Stimulated activated CD4-positive, alpha-beta T cell treated with anti-CD3 and anti-CD28 coated beads, TNF-alpha, amount 100 ng/mL, for 24 hours (primary cell): Measurements from ENCODE around the gene ALDH1A3.

Source experiments
- DNase-seq, 3 experiments: peaks; one replicate each; pipeline ENCODE4 v3.0.0-alpha.2; 2020; ENCODE audit warnings: low read depth in 3 of 3

ALDH1A3 gene

DNA sequence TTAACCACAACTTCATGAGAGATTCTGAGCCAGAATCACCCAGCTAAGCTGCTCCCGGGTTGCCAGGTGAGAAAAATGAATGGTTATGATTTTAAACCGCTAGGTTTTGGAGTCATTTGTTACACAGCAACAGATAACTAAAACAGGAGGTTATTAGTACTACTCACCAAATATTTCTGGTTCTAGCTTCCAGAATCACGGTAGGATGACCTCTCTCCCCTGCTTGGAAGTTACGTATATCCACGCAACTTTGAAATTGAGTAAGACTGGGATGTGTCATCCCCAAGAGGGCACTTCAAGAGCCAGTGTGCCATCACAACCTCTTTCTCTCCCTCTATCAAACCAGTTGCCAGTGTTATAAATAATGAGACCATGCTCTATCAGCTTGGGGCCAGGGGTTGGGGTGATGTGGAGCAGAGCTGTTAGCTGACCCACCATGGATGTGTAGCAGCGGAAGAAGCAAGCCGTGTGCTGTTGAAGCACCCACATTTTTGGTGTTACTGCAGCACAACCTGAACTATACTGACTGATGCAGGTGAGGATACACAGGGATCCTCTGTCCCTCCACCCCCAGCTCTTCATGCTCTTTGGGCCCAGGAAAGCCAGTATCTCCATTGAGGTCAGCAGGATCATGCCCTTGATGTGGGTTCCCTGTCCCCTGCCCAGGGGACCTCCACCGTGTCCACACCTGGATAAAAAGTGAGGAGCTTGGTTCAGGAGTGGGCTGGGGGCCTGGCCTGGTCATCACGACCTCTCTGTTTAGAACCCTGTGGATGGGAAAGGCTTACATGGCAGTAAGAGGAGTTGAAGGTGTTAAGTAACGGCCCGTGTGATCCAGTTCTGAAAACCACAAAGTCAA, 19.4 kb upstream of the ALDH1A3 start:
- no peak for DNase-seq

DNA sequence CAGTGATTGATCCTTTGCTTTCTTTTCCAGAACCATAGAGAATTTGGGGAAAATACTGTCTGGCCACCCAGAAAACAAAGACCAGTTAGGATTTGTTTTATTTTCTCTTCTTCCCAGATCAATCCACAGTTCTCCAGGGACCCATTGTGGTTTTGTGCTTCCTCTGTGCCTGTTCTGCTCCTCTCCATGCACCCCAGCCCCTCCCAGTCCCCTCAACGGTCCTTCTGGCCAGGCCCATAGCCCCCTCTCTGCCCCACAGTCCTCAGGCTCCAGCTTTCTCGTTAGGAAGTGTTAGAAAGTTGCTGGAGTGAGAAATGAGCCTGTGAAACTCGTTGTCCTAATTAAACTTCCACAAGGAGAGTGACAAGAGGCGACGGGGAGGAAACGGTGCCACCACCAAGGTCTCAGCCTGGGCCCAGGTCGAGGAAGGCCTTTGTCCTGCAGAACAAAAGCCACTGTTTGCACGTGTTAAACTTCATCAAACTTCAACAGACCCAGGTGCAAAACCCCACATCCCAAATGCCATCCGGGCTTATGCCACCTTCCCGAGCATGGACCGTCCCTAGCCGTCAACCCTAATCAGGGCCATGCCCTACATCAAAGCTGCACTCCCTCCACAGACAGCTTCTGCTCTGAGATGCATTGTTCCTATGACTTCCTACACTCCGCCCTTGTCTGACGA, 18.7 kb upstream of the ALDH1A3 start:
- DNase-seq: no peak

GRCh38 chr15:100861511-100861991, 18.1 kb upstream of the ALDH1A3 start:
- no peak for DNase-seq

DNA sequence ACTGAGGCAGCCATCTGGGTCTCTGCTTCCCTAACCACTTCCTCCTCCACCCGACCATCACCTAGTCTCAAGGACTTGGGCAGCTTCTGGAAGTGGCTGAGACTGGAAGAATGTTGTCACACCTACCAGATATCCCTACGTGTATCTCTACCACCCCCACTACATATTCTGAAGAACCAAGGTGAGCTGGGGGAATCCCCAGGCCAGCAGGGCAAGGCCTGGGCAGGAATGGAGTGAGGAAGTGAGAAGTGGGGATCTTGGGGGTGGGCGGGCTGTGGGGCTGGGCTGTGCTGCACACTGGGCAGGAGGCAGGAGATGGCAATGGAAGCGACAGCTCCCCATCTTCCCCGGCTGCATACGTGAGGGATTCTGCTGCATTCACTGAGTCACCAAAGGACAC, 17.5 kb upstream of the ALDH1A3 start:
- DNase-seq: no peak

DNA sequence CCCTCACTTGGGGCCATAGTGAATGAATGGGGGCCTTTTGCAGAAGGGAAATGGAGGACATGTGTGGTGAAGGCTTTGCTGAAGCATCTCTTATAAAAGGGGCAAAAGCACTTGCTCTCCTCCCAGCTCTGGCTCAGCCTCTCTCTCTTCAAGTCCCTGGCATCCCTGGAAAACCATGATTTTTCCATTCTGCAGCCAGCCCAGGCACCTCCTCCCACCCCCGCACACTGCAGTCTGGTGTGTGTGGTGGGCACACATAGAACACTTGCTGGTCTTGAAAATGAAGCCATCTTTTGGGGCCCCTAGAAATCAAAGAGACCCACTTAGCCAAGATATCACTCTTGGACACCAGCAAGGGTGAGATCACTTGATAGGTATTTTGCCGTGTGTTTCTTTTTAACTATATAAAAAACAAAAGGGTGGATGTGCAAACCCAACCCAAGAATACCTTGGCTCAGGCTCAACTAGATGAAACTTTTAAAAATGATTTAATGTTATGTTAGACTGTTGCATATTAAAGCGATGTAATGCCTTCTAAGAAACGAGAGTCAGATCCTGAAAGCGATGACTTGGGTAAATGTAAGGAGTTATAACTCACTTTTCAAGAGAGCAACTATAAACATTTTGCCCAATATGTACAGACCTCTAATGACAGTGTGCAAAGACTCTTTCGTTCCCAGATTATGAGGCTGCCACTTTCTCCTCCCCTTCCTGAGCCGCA, 16.4 kb upstream of the ALDH1A3 start:
- no peak for DNase-seq

DNA sequence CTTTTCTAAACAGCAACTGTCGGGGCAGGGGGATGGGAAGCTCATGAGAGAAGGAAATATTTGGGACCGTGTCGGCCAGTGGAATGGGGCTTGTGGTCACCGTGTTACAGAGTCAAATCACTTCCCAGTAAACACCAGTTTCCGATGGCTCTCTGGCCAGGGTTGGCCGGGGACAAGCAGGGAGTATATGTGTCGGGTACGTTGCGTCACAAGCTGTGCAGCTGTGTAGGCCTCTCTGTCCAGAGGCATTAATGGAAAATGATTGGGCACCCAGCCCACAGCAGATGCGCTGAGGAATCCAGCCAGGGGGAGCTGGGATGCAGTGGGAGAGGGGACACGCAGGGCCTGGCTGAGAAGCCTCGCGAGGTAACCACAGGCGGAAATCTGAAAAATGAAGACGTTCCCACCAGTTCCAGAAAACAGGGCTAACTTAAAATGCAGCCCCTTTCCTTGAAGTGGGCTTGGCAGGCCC, 15.8 kb upstream of the ALDH1A3 start:
- no peak for DNase-seq

GRCh38 chr15:100866386-100867330, 13.0 kb upstream of the ALDH1A3 start:
- no peak for DNase-seq

DNA sequence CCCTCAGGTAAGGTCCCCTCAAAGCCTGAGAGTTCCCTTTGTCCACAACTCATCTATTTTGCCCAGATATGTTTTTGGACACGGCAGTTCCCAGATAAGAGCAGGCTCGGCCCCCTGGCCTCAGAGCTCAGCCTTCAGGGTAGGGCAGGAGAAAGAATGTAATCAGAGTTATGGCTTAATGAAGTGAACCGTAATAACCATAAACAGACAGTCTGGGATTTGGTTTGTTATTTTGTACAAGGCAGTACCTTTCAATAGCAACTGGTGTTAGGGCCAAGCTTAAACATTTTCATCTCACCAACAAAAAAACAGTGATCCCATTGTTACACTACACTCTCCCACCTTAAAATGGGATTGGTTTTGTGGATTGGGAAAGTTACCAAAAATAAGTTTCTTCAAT, 12.2 kb upstream of the ALDH1A3 start:
- no peak for DNase-seq

- peak in 1 of 3 experiments; percentile 21 for DNase-seq
Observed at GRCh38 chr15:100869151-100869999, 10.3 kb upstream of the ALDH1A3 start.

GRCh38 chr15:100873029-100873677, 6.5 kb upstream of the ALDH1A3 start:
- peak; percentile 21 to 35 (median 22) for DNase-seq

GRCh38 chr15:100875495-100875894, 4.1 kb upstream of the ALDH1A3 start:
- no peak for DNase-seq

DNA sequence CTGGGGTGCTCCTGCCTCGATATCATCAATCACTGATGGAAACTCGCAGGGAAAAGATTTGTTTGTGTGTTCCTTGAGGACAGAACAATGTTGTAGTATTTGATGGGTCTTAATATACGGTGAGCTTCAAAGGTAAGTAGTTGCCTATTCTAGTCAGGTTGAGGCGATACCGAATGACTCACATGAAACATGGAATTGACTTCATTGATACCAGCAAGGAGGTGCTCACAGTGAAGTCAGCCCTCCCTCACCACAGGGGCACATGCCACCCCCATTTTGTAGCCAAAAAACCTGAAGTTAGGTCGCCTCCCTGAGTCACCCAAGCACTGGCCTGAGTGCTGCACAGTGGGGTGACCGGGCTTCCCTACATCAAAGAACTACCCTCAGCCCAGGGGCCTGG, 3.7 kb upstream of the ALDH1A3 start:
- DNase-seq: no peak

DNA sequence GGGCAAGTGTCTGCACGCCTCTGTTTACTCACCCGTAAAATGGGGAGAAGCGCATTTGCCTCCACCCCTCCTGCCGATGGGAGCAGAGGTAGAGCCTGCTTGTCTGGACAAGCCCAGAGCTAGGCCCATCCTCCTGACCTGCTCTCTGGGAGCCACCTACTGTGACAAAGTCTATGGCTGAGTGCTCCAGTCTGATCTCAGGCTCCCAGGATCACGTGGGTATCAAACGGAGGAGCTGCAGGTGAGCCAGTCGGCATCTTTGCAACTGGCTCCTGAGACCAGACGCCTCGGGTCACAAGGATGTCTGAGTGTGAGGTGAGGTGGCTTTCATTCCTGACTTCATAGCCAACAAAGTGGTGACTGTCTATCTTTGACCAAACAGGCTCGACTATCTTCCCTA, 2.1 kb upstream of the ALDH1A3 start:
- DNase-seq: no peak

- DNase-seq: no peak
Observed at GRCh38 chr15:100878130-100878529, 1.5 kb upstream of the ALDH1A3 start.

GRCh38 chr15:100878648-100879047, 983 bp upstream of the ALDH1A3 start:
- DNase-seq: no peak

- DNase-seq: no peak
Observed at GRCh38 chr15:100879061-100879463, 569 bp upstream of the ALDH1A3 start.

DNA sequence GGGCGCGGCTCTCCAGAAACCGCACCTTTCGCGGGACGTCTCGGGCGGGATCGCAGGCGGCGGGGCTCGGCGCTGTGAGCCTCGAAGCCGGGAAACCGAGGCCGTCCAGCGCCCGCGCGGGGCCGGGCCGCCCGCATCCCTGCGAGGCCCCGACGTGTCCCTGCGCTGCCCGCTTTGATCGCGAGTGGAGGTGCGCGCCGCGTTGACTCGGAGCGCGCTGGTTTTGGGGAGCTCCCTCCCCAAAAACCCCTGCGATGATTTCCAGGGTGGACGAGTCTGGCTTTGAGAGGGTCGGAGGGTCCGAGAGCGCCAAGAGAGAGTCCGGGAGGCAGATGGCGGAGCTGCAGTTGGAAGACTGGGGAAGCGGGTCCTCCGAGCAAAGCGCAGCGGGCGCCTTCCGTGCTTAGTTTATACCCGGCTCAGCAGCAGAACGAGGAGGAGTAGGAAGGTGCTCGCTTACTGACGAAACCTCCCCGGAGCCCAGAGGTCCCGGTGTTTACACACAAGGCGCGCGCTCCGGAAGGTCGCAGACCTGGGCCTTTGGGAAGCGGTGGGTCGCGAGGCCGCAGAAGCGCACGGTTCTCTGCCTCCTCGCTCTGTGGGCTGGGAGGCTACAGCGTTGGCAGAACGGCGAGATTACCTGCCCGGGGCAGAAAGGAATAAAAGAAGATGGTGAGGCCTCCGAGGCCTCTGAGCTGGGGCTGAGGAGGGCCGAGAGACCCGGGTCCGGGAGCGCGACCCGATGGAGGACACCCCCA, 687 bp downstream of the ALDH1A3 start:
- DNase-seq: no peak

- DNase-seq: no peak
Observed at GRCh38 chr15:100880897-100881242, 1.2 kb downstream of the ALDH1A3 start.
